ENCODE data around the gene FOXM1.

Gene FOXM1

GRCh38 chr12:2824541-2824940 is 52.4 kb downstream of the FOXM1 start:
- peak in 1 of 2 donors; percentile 37 for DNase-seq (ENCODE audit: low read depth in 2 of 2)
- no peak for TF ChIP-seq CTCF (IDR thresholded peaks at IDR 0.05; ENCODE audit: low read depth, low read length)
- no peak overlapping the region for H3K4me3 ChIP-seq (replicated peaks in 1 of 2; ENCODE audit: low read depth in 2 of 2, low read length in 2 of 2)

- no peak for DNase-seq (ENCODE audit: low read depth in 2 of 2)
- no peak overlapping the region for H3K4me3 ChIP-seq (replicated peaks in 1 of 2; ENCODE audit: low read depth in 2 of 2, low read length in 2 of 2)
- TF ChIP-seq CTCF (IDR thresholded peaks at IDR 0.05; ENCODE audit: low read depth, low read length), result no peak
Observed at GRCh38 chr12:2823483-2823882, 53.5 kb downstream of the FOXM1 start.

GRCh38 chr12:2820432-2820831 is 56.5 kb downstream of the FOXM1 start:
- H3K4me3 ChIP-seq (replicated peaks in 1 of 2; ENCODE audit: low read depth in 2 of 2, low read length in 2 of 2), result no peak overlapping the region
- DNase-seq (ENCODE audit: low read depth in 2 of 2), result no peak
- no peak for TF ChIP-seq CTCF (IDR thresholded peaks at IDR 0.05; ENCODE audit: low read depth, low read length)

- no peak overlapping the region for H3K4me3 ChIP-seq (replicated peaks in 1 of 2; ENCODE audit: low read depth in 2 of 2, low read length in 2 of 2)
- no peak for TF ChIP-seq CTCF (IDR thresholded peaks at IDR 0.05; ENCODE audit: low read depth, low read length)
- no peak for DNase-seq (ENCODE audit: low read depth in 2 of 2)
Observed at GRCh38 chr12:2819810-2820209, 57.2 kb downstream of the FOXM1 start.

- TF ChIP-seq CTCF (IDR thresholded peaks at IDR 0.05; ENCODE audit: low read depth, low read length), result peak; percentile 81
- H3K4me3 ChIP-seq (replicated peaks in 1 of 2; ENCODE audit: low read depth in 2 of 2, low read length in 2 of 2), result peak overlapping the region; percentile 78 to 91
- DNase-seq (ENCODE audit: low read depth in 2 of 2), result peak; percentile 77 to 83
Observed at GRCh38 chr12:2813214-2814185, 63.5 kb downstream of the FOXM1 start.

- H3K4me3 ChIP-seq (replicated peaks in 1 of 2; ENCODE audit: low read depth in 2 of 2, low read length in 2 of 2), result peak within 1 kb of the TSS; percentile 78 to 91
- peak; percentile 98 to 99 for DNase-seq (ENCODE audit: low read depth in 2 of 2)
- TF ChIP-seq CTCF (IDR thresholded peaks at IDR 0.05; ENCODE audit: low read depth, low read length), result no peak
Observed at GRCh38 chr12:2812290-2813213, 64.4 kb downstream of the FOXM1 start, which contains the start of gene ITFG2. ITFG2 (plus strand) TSS chr12:2812668; CDS start chr12:2812761, 93 bp downstream.

Data from cardiac fibroblast (primary cell).